ENCODE results near the gene ZDHHC7.

Gene ZDHHC7

GRCh38 chr16:85017633-85018032 is 6.3 kb upstream of the ZDHHC7 start:
- Histone ChIP-seq H3K27me3 (ENCODE audit: control insufficient read depth, low read length) (peaks cover 26% of the 10 kb centered on the region), H3K79me2 (ENCODE audit: control insufficient read depth, low read length) (no peaks in the 10 kb centered on the region), H3K9me2 (replicated peaks; ENCODE audit: control insufficient read depth, low read length) (no peaks in the 10 kb centered on the region), H3F3A (ENCODE audit: control insufficient read depth, insufficient read depth) (no peaks in the 10 kb centered on the region), H3K4me1 (ENCODE audit: control insufficient read depth, low read length) (no peaks in the 10 kb centered on the region), H3K36me3 (ENCODE audit: control insufficient read depth, low read length) (no peaks in the 10 kb centered on the region), H3K4me2 (ENCODE audit: low read length) (no peak overlapping the region), H3K27ac (ENCODE audit: low read depth, low read length) (no peak overlapping the region), H3K4me3 (ENCODE audit: low read length) (no peak overlapping the region), H3K9me3 (ENCODE audit: control insufficient read depth, insufficient read depth, low read length) (no peaks in the 10 kb centered on the region), H4K20me1 (ENCODE audit: control insufficient read depth, insufficient read depth, low read depth, low read length) (no peaks in the 10 kb centered on the region)
- TF ChIP-seq, protein P1, sequence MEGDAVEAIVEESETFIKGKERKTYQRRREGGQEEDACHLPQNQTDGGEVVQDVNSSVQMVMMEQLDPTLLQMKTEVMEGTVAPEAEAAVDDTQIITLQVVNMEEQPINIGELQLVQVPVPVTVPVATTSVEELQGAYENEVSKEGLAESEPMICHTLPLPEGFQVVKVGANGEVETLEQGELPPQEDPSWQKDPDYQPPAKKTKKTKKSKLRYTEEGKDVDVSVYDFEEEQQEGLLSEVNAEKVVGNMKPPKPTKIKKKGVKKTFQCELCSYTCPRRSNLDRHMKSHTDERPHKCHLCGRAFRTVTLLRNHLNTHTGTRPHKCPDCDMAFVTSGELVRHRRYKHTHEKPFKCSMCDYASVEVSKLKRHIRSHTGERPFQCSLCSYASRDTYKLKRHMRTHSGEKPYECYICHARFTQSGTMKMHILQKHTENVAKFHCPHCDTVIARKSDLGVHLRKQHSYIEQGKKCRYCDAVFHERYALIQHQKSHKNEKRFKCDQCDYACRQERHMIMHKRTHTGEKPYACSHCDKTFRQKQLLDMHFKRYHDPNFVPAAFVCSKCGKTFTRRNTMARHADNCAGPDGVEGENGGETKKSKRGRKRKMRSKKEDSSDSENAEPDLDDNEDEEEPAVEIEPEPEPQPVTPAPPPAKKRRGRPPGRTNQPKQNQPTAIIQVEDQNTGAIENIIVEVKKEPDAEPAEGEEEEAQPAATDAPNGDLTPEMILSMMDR (IDR thresholded peaks at IDR 0.05; ENCODE audit: low read depth, low read length, poor library complexity, severe bottlenecking) = no peak
- TF ChIP-seq EZH2phosphoT487 (IDR thresholded peaks at IDR 0.05; ENCODE audit: borderline replicate concordance, low read length) = no peak

GRCh38 chr16:85017151-85017550 is 5.8 kb upstream of the ZDHHC7 start:
- H3K9me2 ChIP-seq (replicated peaks; ENCODE audit: control insufficient read depth, low read length) = no peaks in the 10 kb centered on the region
- H3K36me3 ChIP-seq (ENCODE audit: control insufficient read depth, low read length) = no peaks in the 10 kb centered on the region
- peaks cover 26% of the 10 kb centered on the region for H3K27me3 ChIP-seq (ENCODE audit: control insufficient read depth, low read length)
- TF ChIP-seq EZH2phosphoT487 (IDR thresholded peaks at IDR 0.05; ENCODE audit: borderline replicate concordance, low read length) = no peak
- TF ChIP-seq, protein P1 (IDR thresholded peaks at IDR 0.05; ENCODE audit: low read depth, low read length, poor library complexity, severe bottlenecking) = no peak
- no peak overlapping the region for H3K4me2 ChIP-seq (ENCODE audit: low read length)
- no peaks in the 10 kb centered on the region for H4K20me1 ChIP-seq (ENCODE audit: control insufficient read depth, insufficient read depth, low read depth, low read length)
- H3K79me2 ChIP-seq (ENCODE audit: control insufficient read depth, low read length) = no peaks in the 10 kb centered on the region
- H3F3A ChIP-seq (ENCODE audit: control insufficient read depth, insufficient read depth) = no peaks in the 10 kb centered on the region
- no peak overlapping the region for H3K27ac ChIP-seq (ENCODE audit: low read depth, low read length)
- H3K4me3 ChIP-seq (ENCODE audit: low read length) = no peak overlapping the region
- no peaks in the 10 kb centered on the region for H3K9me3 ChIP-seq (ENCODE audit: control insufficient read depth, insufficient read depth, low read length)
- peaks cover under 1% of the 10 kb centered on the region for H3K4me1 ChIP-seq (ENCODE audit: control insufficient read depth, low read length)

GRCh38 chr16:85015481-85016187 is 4.3 kb upstream of the ZDHHC7 start:
- H3K4me2 ChIP-seq (ENCODE audit: low read length) = no peak overlapping the region
- peaks cover 26% of the 10 kb centered on the region for H3K27me3 ChIP-seq (ENCODE audit: control insufficient read depth, low read length)
- H3K9me2 ChIP-seq (replicated peaks; ENCODE audit: control insufficient read depth, low read length) = no peaks in the 10 kb centered on the region
- no peaks in the 10 kb centered on the region for H3F3A ChIP-seq (ENCODE audit: control insufficient read depth, insufficient read depth)
- peaks cover 3% of the 10 kb centered on the region for H3K4me1 ChIP-seq (ENCODE audit: control insufficient read depth, low read length)
- no peaks in the 10 kb centered on the region for H4K20me1 ChIP-seq (ENCODE audit: control insufficient read depth, insufficient read depth, low read depth, low read length)
- no peaks in the 10 kb centered on the region for H3K9me3 ChIP-seq (ENCODE audit: control insufficient read depth, insufficient read depth, low read length)
- no peaks in the 10 kb centered on the region for H3K36me3 ChIP-seq (ENCODE audit: control insufficient read depth, low read length)
- TF ChIP-seq, protein P1 (IDR thresholded peaks at IDR 0.05; ENCODE audit: low read depth, low read length, poor library complexity, severe bottlenecking) = no peak
- no peak for TF ChIP-seq EZH2phosphoT487 (IDR thresholded peaks at IDR 0.05; ENCODE audit: borderline replicate concordance, low read length)
- H3K79me2 ChIP-seq (ENCODE audit: control insufficient read depth, low read length) = peaks cover 4% of the 10 kb centered on the region
- no peak overlapping the region for H3K27ac ChIP-seq (ENCODE audit: low read depth, low read length)
- no peak overlapping the region for H3K4me3 ChIP-seq (ENCODE audit: low read length)

Measured in DOHH2 (cell line).